Measurements from ENCODE around the gene ABHD12B.

ABHD12B gene

GRCh38 chr14:50871914-50872732 is at the start of gene ABHD12B:
Gene ABHD12B (plus strand): TSS chr14:50872053. CDS start chr14:50872175, 122 bp downstream.
- DNase-seq (ENCODE audit: low read depth in 2 of 2) = no peak

- no peak for DNase-seq (ENCODE audit: low read depth in 2 of 2)
Measured at GRCh38 chr14:50822501-50823042, 49.3 kb upstream of the ABHD12B start.

DNA sequence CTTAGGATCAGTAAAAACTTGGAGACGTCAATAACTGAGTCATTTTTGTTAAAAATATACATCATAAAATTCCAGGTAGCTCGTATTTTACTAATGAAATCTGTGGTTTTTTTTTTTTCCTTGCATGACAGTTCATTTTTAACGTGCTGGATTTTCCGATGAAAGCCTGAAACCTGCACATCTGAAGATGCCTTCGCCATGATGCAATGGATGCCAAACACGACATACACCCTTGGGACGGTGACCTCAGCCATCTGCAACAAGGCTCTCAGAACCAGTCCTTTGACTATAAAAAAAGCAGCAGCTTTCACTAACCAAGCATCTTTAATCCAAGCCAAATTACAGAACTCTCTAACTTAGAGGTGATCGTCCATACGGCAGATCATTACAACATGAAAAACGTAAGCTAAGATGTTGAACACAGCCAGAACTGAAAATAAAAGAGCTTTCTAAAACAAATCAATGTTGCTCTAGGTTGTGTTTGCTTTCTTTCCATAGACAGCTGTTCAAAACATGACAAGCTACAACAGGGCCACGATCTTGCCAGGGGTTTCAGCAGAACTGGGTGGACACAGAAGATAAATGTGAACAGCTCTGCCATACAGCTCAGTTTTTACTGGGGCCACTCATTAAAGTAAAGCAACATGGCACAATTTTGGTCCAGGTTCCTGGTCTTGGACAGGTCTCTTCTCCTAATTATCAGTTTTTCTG is 48.6 kb upstream of the ABHD12B start:
- peak in 1 of 2 experiments; percentile 26 for DNase-seq (ENCODE audit: low read depth in 2 of 2)

GRCh38 chr14:50823762-50824636 is 47.9 kb upstream of the ABHD12B start:
- no peak for DNase-seq (ENCODE audit: low read depth in 2 of 2)

GRCh38 chr14:50825307-50825706 is 46.5 kb upstream of the ABHD12B start:
- DNase-seq (ENCODE audit: low read depth in 2 of 2) = no peak

DNA sequence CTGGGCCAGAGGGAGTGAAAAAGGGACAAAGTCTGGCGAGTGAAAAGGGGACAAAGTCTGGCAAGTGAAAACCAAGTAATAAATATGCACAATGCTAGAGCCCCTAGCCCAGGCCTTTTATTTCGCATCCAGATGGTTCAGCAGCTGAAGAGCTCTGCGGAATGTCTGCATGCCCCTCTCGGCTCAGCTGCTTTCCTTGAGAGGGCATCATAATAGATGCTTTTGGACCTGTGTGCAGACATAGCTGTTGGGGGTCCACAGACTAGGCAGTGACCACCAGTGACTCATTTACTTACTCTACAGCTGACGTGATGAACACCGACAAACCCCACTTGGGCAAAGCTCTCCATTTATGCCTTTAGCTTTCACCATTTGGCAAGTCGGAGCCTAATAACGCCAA is 45.2 kb upstream of the ABHD12B start:
- DNase-seq (ENCODE audit: low read depth in 2 of 2) = no peak

DNA sequence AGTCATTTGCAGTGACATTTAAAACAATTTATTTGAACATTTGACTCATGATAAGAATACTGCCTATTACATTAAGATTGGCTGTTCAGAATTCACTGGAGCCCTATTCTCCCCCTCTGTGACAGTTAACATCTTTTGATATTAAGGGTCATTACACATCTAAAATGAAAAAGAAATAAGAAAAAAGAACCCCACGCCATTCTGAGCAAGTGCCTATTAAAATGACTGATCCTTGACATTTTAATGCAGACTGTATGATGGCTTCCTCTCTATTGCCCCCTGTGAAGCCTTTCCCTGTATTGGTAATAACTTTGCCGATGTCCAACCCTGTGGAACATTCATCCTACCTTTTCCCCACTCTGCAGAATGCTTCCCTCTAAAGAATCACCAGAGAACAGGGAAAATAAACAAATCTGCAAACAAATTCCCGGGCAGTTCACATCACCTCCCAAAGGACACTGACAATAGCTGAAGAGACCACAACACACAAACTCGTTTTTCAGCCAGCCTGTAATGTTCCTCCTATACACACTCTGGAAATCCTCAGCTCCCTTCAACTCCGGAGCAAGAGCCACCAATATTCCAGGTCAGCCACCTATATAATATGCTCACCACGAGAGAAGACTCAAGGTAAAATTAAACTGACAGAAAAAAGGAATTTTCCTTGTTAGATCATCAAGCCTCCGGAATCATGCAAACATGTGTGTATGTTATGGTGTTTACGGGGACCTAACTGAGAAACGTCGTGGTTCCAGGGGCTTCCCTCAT is 42.9 kb upstream of the ABHD12B start:
- DNase-seq (ENCODE audit: low read depth in 2 of 2) = no peak

GRCh38 chr14:50829489-50830043 is 42.3 kb upstream of the ABHD12B start:
- DNase-seq (ENCODE audit: low read depth in 2 of 2) = no peak

DNA sequence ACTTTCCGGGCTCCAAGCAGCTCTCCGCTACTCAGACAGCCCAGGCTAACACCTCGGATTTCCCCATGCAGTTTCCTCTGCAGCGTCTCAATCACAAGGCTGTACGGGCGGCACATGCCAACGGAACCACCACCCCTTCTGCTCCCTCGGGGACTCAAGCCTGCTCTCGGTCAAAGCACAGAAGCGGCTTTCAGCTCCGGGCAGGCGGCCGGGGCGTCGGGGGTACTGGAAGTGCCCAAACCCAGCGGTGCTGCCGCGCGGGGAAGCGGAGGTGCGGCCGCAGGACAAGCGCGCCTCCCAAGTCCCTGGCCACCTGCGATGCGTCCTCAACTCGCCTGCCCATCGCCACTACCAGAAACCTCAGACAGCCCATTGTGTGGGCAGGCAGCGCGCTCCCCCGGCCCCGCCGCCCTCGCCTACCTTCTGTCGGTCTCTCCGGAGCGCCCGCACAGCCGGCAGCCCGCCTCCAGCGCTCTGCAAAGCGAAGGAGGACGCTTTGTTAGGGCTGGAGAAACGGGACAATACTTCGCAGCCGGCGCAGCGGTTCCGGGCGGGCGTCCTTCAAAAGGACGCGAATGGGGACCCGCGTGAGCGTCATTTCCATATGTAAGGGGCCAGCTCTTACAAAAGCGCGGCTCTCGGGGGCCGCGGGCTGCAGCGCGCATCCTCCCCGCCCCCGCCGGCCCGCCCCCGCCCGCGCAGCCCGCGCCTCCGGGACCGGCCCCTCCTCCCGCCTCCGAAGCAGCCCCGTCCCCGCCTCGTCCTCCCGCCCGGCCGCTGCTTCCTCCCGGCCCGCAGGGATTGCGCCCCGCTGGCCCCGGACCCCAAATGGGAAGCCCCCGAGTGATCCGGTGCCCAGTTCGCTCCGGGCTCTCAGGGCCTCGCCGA is 41.6 kb upstream of the ABHD12B start:
- peak; percentile 34 to 56 for DNase-seq (ENCODE audit: low read depth in 2 of 2)

- peak; percentile 54 to 60 for DNase-seq (ENCODE audit: low read depth in 2 of 2)
Measured at GRCh38 chr14:50830932-50831725, 40.7 kb upstream of the ABHD12B start, which contains the start of gene NIN. Gene NIN (minus strand): TSS chr14:50831162. CDS start chr14:50822056, 9,106 bp downstream.

DNA sequence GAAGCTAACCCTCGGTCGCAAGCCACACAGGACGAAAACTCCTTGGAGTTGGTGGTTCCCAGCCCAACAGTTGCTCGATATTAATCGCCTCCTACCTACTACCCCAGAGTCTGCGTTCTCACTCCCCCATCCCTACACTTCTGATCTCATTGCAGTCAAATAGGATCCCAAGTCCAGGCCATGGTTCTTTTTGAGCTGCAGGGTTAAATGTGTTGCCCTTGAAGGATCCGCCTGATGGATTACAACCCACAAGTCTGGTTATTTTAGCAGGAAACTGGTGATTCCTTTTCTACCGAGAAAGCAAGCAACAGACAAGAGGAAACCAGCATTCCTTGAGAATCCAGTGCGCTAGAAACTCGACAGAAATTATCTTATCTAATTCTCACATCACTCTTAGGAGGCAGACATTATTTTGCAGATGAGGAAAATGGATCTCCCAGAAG is 40.1 kb upstream of the ABHD12B start:
- DNase-seq (ENCODE audit: low read depth in 2 of 2) = no peak

DNA sequence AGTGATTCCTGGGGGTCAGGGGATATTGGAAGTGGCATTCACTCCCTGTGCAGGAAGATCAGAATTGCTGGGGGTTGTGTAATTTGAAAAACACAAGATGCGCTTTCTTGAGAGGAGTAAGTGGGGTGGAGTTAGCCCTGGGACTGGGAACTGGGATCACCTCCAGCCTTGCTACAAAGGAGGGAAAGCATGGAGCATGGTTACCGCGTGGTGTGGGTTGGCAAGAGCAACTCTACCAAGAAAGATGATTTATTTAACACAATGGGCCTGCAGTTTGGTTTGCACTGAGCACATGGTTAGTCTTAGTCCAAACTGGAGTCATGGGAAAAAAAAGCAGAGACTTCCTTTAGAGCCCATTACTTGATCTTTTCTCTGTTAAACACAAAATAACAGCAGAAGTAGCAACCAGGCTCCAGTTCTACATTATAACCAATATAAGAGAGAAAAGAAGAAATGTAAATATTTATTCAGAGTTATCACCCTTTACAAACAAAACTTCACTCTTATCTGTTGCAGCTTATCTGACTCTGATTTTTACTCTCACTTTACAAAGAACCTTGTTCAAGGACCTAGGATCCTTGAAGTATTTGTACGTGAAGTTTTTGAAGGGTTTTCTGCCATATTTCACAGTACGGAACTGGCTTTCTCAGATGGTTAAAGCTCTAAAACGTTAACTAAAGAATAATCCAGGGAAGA is 38.8 kb upstream of the ABHD12B start:
- no peak for DNase-seq (ENCODE audit: low read depth in 2 of 2)

GRCh38 chr14:50834802-50835276 is 37.0 kb upstream of the ABHD12B start:
- no peak for DNase-seq (ENCODE audit: low read depth in 2 of 2)

DNA sequence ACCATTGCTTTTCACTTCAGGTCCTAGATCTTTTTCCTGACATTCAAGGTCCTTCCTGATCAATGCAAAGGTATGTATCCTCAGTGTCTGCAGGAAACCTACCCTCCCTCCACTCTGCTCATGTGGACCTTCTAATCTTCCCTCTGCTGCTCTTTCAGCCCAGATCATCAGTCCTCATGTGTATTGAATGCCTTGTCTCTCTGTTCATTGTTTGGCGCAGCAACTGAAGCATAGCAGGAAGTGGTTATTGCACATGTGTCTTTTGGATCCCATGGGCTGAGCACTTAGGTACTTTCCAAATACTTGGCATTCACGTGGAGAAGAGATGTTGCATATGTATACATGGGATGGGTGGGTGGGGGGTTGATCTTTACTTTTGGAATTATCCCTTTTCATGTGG is 36.6 kb upstream of the ABHD12B start:
- DNase-seq (ENCODE audit: low read depth in 2 of 2) = no peak

- no peak for DNase-seq (ENCODE audit: low read depth in 2 of 2)
Measured at GRCh38 chr14:50836515-50836914, 35.3 kb upstream of the ABHD12B start.

DNA sequence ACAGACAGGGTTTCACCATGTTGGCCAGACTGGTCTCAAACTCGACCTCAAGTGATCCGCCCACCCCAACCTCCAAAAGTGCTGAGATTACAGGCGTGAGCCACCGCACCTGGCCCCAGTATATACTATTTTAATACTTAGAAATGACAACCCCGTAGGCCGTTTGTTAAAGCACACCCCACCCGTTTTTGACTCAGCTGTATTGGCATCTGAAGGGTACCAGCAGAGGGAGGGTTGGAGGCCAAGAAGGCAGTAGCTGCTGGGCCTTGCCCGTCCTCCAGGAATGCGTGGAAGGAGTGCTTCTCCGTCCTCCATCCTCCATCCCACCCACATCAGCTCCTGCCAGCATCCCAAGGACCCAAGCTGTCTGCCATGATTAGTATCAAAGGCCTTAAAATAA is 34.6 kb upstream of the ABHD12B start:
- no peak for DNase-seq (ENCODE audit: low read depth in 2 of 2)

DNA sequence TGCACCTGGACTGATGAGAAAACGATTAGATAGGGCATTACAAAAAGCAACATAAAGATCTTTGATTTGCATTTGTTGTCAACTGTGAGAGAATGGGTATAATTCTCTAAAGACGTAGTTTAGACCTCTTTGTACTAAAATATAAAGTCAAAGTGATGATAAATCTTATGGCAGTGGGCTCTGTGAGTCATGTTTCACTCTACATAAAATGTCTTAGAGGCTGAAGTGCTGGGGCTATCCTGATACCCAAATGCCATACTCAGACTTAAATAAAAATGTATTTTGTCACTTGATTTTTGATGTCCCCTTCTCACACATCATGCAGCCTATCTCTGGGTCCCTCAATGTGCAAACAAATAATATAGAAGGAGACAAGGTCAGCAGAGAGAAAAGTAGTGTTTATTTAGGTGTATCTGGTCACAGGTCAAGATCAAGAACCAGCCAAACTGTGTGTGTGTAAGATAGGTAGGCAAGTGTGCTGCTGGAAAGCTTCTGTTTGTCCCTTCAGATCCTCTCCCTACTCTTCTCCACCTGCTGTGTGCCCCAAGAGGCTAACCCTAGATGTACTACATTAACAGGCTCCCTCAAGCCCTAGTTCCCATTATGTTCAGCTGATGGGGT is 33.9 kb upstream of the ABHD12B start:
- no peak for DNase-seq (ENCODE audit: low read depth in 2 of 2)
